8988T (cell line): ENCODE results near the gene GADL1.

Experiments used
- DNase-seq: peaks from one replicate; pipeline ENCODE4 v3.0.0; 2011

GADL1 gene

DNA sequence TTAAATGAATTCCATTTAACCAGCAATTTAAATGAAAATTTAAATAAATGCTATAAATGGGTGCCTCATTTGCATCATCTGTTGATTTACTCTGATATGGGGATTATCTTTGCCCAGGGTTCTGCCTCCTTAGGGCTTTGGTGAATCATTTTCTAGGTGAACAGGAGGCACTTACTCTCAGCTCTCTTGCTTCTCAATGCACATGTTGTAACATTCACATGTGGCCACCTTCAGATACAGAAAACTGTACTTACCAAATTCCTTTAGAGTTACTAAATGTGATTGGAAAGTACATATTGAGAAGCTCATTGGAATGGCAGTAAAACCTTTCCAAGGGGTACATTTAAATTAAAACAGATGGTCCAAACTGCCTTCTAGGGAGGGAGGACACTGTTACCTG lies 20.8 kb downstream of the GADL1 start:
- DNase-seq = no peak

DNA sequence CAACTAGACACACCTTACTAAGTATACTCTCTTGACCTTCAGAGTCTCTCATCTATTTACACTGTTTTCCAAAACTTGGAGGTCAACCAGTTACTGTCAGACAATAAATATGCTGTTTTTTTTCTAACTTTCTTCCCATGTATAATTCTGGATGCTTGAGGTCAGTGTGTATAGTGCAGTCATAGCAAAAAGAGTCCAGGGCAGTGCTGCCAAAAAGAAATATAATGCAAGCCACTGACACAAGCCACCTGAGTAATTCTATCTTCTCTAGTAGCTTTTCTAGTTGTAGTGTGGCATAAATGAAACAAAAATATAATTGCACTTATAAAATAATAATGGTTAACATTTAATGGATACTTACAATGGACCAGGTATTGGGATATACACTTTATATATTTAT lies 21.6 kb downstream of the GADL1 start:
- no peak for DNase-seq

DNA sequence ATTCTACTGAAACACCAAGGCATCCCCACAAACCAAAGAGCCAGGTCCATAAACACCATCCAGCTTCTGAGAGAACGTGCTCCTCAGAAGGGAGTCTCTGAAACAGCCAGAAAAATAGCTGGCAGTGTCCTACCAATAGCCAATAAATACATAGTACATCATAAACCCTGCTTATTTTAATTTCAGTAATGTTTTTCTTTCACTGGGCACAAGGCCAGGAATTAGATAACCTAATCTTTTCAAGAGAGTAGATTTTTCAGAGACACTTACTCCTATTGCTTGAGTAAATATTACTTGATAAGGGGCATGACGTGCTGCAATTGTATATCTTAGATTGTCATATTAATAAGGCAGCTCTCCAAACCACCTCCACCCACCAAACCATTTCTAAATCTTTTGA lies 22.7 kb downstream of the GADL1 start:
- no peak for DNase-seq

DNA sequence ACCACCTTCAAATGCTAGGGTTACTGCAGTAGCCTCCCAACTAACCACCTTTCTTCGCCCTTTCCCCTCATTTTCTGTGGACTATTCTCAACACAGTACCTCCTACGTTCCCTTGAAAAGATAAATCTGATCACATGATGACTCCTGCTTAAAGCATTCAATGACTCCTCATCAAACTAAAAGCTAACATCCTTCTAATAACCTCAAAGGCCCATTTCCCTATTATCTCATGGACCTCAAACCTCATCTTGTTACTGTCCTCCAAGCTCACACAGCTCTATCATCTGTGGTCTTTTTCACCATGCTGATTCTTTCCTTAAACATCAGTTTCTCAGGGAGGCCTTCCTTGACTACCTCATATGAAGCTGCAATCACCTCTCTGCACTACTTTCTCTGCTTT lies 29.6 kb downstream of the GADL1 start:
- DNase-seq = no peak

- DNase-seq = no peak
Measured at GRCh38 chr3:30864132-30864531, 30.3 kb downstream of the GADL1 start.

- no peak for DNase-seq
Measured at GRCh38 chr3:30862004-30862403, 32.5 kb downstream of the GADL1 start.

DNA sequence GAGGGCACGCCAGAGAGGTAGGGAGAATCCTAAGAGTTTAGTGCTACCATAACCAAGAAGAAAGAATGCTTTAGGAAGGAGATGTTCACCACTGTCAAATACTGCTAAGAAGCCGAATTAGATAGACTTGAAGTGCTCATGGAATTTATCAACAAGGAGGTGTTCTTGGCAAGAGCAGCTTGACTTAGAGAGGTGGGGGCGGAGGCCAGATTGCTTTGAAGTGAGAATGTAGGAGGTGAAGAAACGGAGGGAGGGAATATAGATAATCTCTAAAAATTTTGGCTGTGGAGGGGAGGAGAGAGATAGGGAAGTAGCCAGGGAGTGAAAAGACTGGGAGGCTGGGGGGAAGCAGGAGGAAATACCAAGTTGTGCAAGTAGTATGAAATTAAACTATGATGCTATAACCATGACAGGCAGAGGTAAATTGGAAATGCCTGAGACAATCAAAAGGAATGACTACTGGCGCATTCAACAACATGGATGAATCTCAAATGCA lies 35.5 kb downstream of the GADL1 start:
- no peak for DNase-seq

GRCh38 chr3:30855400-30856292 lies 38.8 kb downstream of the GADL1 start:
- DNase-seq = no peak

DNA sequence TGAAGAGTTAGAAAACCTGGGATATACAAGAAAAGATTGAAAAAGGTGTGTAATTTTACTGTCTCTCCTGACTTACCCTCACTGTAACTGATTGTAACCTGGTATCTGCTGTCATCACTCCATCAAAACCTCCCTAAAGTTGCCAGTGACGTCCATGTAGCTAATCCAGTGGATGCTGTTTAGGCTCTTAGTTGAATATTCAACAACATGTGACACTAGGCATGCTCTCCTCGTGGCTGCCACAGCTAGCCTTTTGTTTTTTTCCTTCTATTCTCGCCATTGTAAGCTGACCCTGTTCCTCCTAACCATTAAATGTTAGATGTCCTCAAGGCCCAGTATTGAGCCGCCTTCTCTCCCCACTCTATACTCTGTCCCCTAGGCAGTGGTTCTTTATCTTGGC lies 41.6 kb downstream of the GADL1 start:
- no peak for DNase-seq

DNA sequence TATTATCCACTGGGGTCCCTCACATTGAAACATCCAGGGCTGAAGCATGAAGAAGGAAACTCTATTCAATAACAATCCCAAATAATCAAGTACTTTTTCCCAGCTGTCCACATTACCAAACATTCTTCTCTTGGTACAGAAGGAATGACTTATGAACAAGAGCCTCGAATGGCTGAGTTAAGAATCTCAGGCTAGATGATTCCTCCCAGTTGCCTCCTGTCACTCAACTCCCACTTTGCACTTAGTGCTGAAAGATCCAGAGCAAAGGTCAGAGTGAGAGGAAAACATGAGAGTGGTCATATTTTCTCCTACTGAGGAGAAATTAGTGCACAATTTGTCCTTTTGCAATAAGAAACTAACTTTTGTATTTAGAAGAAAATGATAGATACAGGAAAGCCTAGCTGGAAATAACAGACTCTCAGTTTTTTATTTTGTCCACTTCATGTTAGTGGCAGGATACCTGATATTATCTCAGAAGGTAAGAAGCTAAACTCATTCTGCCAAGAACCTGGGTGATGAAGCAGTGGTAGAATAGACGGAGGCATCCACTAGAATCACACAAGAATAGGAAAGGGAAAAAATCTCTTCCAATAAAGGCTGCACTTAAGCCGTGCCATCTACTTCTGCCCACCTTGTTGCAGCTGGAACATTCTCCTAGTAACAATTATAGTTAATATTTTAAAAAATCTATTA lies 46.2 kb downstream of the GADL1 start:
- no peak for DNase-seq

DNA sequence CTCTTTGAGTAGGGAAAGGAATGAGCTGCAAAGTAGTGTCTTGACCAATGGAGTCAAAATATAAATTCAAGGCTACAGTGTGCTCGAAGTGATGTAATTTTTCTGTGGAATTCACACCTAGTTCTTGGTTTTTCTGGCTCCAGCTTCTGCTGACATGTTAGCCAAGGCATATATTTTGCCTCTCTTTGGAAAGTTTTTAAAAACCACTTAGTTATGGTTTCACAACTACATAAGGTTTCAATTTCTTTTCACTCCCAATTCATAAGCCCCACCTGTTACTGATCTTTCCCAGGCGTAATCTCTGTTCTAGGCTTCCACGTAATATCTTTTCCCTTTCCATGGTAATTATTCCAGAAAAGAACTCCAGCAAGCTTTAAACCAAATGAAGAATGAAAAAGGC lies 46.9 kb downstream of the GADL1 start:
- DNase-seq = no peak

- no peak for DNase-seq
Measured at GRCh38 chr3:30845606-30846005, 48.9 kb downstream of the GADL1 start.

- no peak for DNase-seq
Measured at GRCh38 chr3:30843877-30844276, 50.6 kb downstream of the GADL1 start.

DNA sequence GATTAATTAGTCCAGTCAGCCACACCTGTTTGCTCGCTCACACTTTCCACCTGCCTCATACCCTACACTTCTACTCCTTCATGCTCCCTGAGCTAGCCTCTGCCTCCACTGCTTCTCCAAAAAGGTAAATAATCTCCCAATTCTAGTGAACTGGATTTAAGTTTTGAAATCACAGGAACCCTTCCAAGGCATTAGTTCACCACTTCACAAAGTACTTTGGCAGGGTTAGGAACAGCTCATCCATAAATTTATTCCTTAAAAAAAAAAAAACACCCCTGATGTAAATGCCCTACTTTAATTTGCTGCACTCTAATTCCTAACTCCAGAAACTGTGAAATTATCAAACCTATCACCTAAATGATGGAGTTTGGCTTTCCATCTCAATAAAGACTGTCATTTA lies 58.3 kb downstream of the GADL1 start:
- DNase-seq = no peak

GRCh38 chr3:30835667-30836066 lies 58.8 kb downstream of the GADL1 start:
- DNase-seq = no peak

- DNase-seq = no peak
Measured at GRCh38 chr3:30832961-30833575, 61.4 kb downstream of the GADL1 start.

GRCh38 chr3:30827080-30827479 lies 67.4 kb downstream of the GADL1 start:
- no peak for DNase-seq

GRCh38 chr3:30826531-30826942 lies 67.9 kb downstream of the GADL1 start:
- DNase-seq = no peak

DNA sequence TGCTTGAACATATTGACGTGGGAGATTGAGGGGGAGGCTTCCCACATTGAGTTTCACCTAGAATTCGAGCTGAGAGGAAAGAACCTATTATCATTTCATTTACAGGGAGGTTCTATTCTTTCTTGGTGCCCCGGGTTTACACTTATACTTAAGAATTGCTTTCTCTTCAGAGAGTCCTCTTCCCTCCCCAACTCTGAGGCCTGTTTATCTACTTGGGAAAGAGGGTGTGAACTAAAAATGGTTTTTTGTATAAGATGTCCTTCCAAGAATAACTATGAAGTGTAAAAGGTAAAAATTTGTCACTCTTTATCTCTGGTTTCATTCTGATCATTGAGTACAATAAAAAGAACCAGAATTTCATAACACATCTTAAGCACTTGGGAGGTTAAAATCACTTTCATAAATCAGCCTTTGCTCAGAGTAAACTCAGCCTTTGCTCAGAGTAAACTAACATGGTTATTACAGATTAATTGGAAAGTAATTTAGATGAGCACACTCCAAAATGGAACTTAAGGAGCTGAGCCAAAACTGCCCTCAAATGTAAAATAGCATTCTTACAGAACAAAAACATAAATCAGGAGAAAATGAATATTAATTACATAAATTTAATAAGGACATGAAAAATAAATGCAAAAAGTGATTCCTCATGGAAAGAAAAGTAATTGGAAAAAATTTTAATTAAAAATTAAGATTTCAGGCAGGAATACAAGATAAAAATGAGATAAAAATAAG lies 75.2 kb downstream of the GADL1 start:
- DNase-seq = no peak

DNA sequence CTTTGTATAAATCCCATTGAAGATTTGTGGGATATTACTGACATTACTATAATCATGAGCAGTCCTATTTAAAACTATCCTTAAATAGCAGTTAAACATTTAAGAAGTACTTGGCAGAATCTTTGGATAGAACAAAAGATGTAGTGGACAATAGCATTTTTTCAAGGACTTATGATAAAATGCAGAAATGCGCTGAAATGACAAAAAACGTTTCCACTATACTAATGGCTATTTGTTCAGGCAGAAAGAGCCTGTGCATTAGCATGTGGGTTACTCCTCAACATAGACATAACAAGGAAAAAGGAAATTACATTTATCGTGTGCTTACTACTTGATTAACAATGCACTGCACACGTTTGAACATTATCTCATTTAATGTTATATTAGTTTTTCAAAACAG lies 80.7 kb downstream of the GADL1 start:
- no peak for DNase-seq

- no peak for DNase-seq
Measured at GRCh38 chr3:30811151-30811795, 83.2 kb downstream of the GADL1 start.

DNA sequence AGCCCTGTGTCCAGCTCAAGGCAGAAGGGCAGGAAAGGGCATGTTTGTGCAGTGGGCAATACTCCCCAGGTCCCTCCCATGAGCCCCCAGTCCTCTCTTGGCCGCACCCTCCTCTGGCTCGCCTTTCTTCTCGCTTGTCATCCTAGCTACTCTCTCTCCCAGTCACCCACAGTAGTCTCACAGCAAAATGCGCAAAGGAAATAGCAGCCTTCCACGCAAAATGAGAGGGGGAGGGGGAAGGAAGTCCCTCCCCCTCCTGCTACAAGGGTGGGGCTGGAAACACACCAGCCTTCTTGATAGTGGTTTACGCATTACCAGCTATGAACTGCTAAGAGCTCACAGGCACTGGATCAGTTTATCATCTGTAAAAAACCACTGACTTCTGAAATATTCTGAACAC lies 83.8 kb downstream of the GADL1 start:
- DNase-seq = no peak

DNA sequence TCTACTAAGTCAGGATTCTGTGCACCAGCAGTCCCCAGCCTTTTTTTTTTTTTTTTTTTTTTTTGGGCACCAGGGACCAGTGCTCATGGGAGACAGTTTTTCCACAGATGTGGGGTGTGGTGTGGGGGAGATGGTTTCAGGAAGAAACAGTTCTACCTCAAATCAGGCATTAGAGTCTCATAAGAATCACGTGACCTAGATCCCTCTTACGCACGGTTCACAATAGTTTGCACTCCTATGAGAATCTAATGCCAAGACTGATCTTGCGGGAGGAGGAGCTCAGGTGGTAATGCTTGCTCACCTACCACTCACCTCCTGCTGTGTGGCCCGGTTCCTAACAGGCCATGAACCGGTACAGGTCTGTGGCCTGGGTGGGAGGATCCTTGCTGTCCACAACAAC lies 88.8 kb downstream of the GADL1 start:
- DNase-seq = no peak
